B cell (primary cell): Measurements from ENCODE around the gene AMZ2. TPM values are rescaled to one million over a fixed set of nuclear protein-coding genes. Genes with fewer than 3 reads are reported as not detected.
A peak's percentile ranks its signal among the peaks of the same experiment; 100 is the strongest.
"Not testable (repeated sequence)": the region's sequence is repeated elsewhere in the genome, so short reads cannot be mapped to it uniquely, and the experiment has no call there.

Source experiments
- ATAC-seq: fragments of 200-7000 bp; cut with Tn5 transposase; one replicate; pipeline ENCODE4 v1.10.0; 2021; ENCODE audit warnings: low read depth, mild to moderate bottlenecking, moderate number of reproducible peaks, moderate library complexity
- CTCF ChIA-PET: fragments of 350-600 bp; sonication (Branson Sonifier 250); formaldehyde crosslinking; loops from one replicate; lab custom pipeline; 2021; ENCODE audit warnings: antibody characterized with exemption, inconsistent platforms; lab: Charles Lee
- POLR2A ChIA-PET: fragments of 350-600 bp; sonication (Branson Sonifier 250); formaldehyde crosslinking; loops from one replicate; lab custom pipeline; 2021; ENCODE audit warnings: antibody characterized with exemption; lab: Charles Lee
- DNase-seq: peaks from one replicate; pipeline ENCODE4 v3.0.0; 2013
- H2AFZ ChIP-seq: 2 replicates; pipeline ENCODE4 v1.6.1; 2012; ENCODE audit warnings: mild to moderate bottlenecking, low read depth, low read length; ENCODE audit not compliant: insufficient read depth, poor library complexity, severe bottlenecking
- H3K27ac ChIP-seq, 2 donors: 1 replicate in 1 of 2; 2 replicates in 1 of 2; pipeline ENCODE4 v1.5.1; 2012 to 2013; ENCODE audit warnings: low read length in 2 of 2, mild to moderate bottlenecking in 2 of 2, moderate library complexity in 1 of 2
- H3K27me3 ChIP-seq, 4 experiments: fragments of 200-600 bp in 1 of 4; sonication (generic) in 1 of 4; replicated peaks in 1 of 4; 1 replicate in 2 of 4; 2 replicates in 2 of 4; pipeline versions ENCODE4 v1.6.1 to v1.7.0; 2013 to 2016; ENCODE audit warnings: low read length in 3 of 4, mild to moderate bottlenecking in 2 of 4, mixed read lengths in 1 of 4, moderate library complexity in 1 of 4; ENCODE audit not compliant: insufficient read depth in 4 of 4, control insufficient read depth in 3 of 4; ENCODE audit errors: control extremely low read depth in 1 of 4
- H3K36me3 ChIP-seq, 2 experiments: replicated peaks in 1 of 2; 1 replicate in 1 of 2; 2 replicates in 1 of 2; pipeline versions ENCODE4 v1.6.1 to v1.7.1; 2013; ENCODE audit warnings: low read length in 1 of 2; ENCODE audit not compliant: insufficient read depth in 2 of 2, control insufficient read depth in 1 of 2; ENCODE audit errors: control extremely low read depth in 1 of 2, extremely low read depth in 1 of 2
- H3K4me1 ChIP-seq, 2 donors: fragments of 200-600 bp in 1 of 2; sonication (generic) in 1 of 2; 1 replicate in 1 of 2; 2 replicates in 1 of 2; pipeline versions ENCODE4 v1.5.1 to v1.6.1; 2013 to 2017; ENCODE audit warnings: low read length in 2 of 2; ENCODE audit not compliant: control insufficient read depth in 2 of 2, insufficient read depth in 2 of 2
- H3K4me2 ChIP-seq: replicated peaks from 2 replicates; pipeline ENCODE3; 2012; ENCODE audit warnings: mild to moderate bottlenecking, low read depth, low read length; ENCODE audit not compliant: poor library complexity, severe bottlenecking
- H3K4me3 ChIP-seq, 5 experiments: fragments of 200-600 bp in 1 of 5; sonication (generic) in 1 of 5; 1 replicate in 3 of 5; 2 replicates in 2 of 5; pipeline versions ENCODE4 v1.5.1 to v1.7.0; 2011 to 2016; ENCODE audit warnings: low read length in 4 of 5, mild to moderate bottlenecking in 4 of 5, low read depth in 2 of 5, control low read depth in 1 of 5, moderate library complexity in 1 of 5; ENCODE audit not compliant: insufficient read depth in 1 of 5; ENCODE audit errors: control extremely low read depth in 1 of 5, extremely low read depth in 1 of 5
- H3K79me2 ChIP-seq: fragments of 200-600 bp; sonication (generic); one replicate; pipeline ENCODE4 v1.6.0; 2016; ENCODE audit warnings: low read length; ENCODE audit not compliant: control insufficient read depth, insufficient read depth
- H3K9ac ChIP-seq: fragments of 200-600 bp; sonication (generic); 2 replicates; pipeline ENCODE4 v1.6.1; 2017; ENCODE audit warnings: mild to moderate bottlenecking, low read length, moderate library complexity
- H3K9me3 ChIP-seq, 3 donors: one replicate each; pipeline versions ENCODE4 v1.6.1 to v1.7.1; 2013; ENCODE audit warnings: low read length in 2 of 3; ENCODE audit not compliant: control insufficient read depth in 2 of 3, insufficient read depth in 1 of 3; ENCODE audit errors: control extremely low read depth in 1 of 3
- H4K20me1 ChIP-seq: 2 replicates; pipeline ENCODE4 v1.6.0; 2012; ENCODE audit warnings: mild to moderate bottlenecking, low read length; ENCODE audit not compliant: insufficient read depth, control insufficient read depth, poor library complexity, severe bottlenecking
- H3K27ac Mint-ChIP-seq: one replicate; pipeline ENCODE4 v1.8.0; 2021; ENCODE audit warnings: mixed read lengths
- H3K27me3 Mint-ChIP-seq: one replicate; pipeline ENCODE4 v1.8.0; 2021; ENCODE audit warnings: mixed read lengths
- H3K4me1 Mint-ChIP-seq: one replicate; pipeline ENCODE4 v1.8.0; 2021; ENCODE audit warnings: mixed read lengths
- H3K4me3 Mint-ChIP-seq: one replicate; pipeline ENCODE4 v1.8.0; 2021; ENCODE audit warnings: mixed read lengths
- H3K9me3 Mint-ChIP-seq: one replicate; pipeline ENCODE4 v1.8.0; 2022; ENCODE audit warnings: mixed read lengths; ENCODE audit not compliant: insufficient read depth
- CTCF ChIP-seq: fragments of 200-600 bp; IDR thresholded peaks from one replicate; pipeline ENCODE4 v1.8.0; 2022; ENCODE audit warnings: antibody characterized with exemption, mild to moderate bottlenecking
- EZH2 ChIP-seq: IDR thresholded peaks from 2 replicates; pipeline ENCODE4 v1.6.1; 2012; ENCODE audit warnings: borderline replicate concordance, low read depth, mild to moderate bottlenecking, moderate library complexity, low read length; ENCODE audit not compliant: insufficient read depth, poor library complexity, severe bottlenecking
- WGBS: methylation state at CpG from one replicate; pipeline ENCODE4 v1.1.5; 2013; ENCODE audit warnings: missing lambda C conversion rate; ENCODE audit not compliant: insufficient coverage; 5-methylcytosine and 5-hydroxymethylcytosine counted together
- intact Hi-C: fragments of 100-400 bp; cut with micrococcal nuclease; formaldehyde crosslinking; loops from one replicate; pipeline ENCODE4 v1.10.0; 2022
- polyA plus RNA-seq: library from polyadenylated mRNA; depleted of rRNA; stranded (reverse); fragments of >200 nt; gene quantifications from 2 replicates; pipeline ENCODE4 v1.2.3, GENCODE V29; 2012
- total RNA-seq, 2 donors: library from RNA; stranded (reverse); fragments of 120-200 nt in 1 of 2; gene quantifications; 1 replicate in 1 of 2; 2 replicates in 1 of 2; pipeline versions ENCODE4 v1.2.3 to v1.2.4, GENCODE V29; 2013 to 2022

AMZ2 gene
- total and polyA plus RNA-seq, 2 donors (not counting 1 experiment from before 2014, with no cell fraction given) = 64.1 to 70.7 TPM

- Histone ChIP-seq H3K9ac (no peak overlapping the region), H3K9me3 (no peaks in the 10 kb centered on the region), H3K4me1 (peaks cover 18 to 21% of the 10 kb centered on the region in 2 donors), H3K27me3 (no peaks in the 10 kb centered on the region), H3K4me3 (no peak overlapping the region), H4K20me1 (no peaks in the 10 kb centered on the region), H3K79me2 (peaks cover 64% of the 10 kb centered on the region), H3K27ac (no peak overlapping the region), H3K4me2 (no peak overlapping the region), H2AFZ (no peak overlapping the region), H3K36me3 (peaks cover 0 to 4% of the 10 kb centered on the region in 2 experiments)
- peak overlapping the region; percentile 91 for H3K27ac Mint-ChIP-seq
- H3K9me3 Mint-ChIP-seq = no peaks in the 10 kb centered on the region
- 87% methylated on average over 8 of the region's 8 CpGs for WGBS
- H3K27me3 Mint-ChIP-seq = no peaks in the 10 kb centered on the region
- H3K4me1 Mint-ChIP-seq = peaks cover 64% of the 10 kb centered on the region
- H3K4me3 Mint-ChIP-seq = no peak overlapping the region
- TF ChIP-seq EZH2 = no peak
- TF ChIP-seq CTCF = no peak
- ATAC-seq = no peak
- DNase-seq = no peak
- intact Hi-C loops = loop anchor here (10.0 kb wide), 1 partner anchor 415 kb away; no protein-coding TSS in a partner anchor
- ChIA-PET CTCF (interaction anchor here (1.3 kb wide), 1 partner anchor 17 kb away, joined by 3 read pairs; no protein-coding TSS in a partner anchor), POLR2A (no interaction called here)
Measured at GRCh38 chr17:68229619-68230018, 18.2 kb upstream of the AMZ2 start.

GRCh38 chr17:68231131-68231530 lies 16.7 kb upstream of the AMZ2 start:
- H3K9me3 ChIP-seq, H3K27me3 Mint-ChIP-seq, H3K36me3 ChIP-seq, H3K27ac ChIP-seq, H3K9me3 Mint-ChIP-seq, H3K27ac Mint-ChIP-seq, POLR2A ChIA-PET, H3K4me3 Mint-ChIP-seq, DNase-seq, ATAC-seq, H3K4me3 ChIP-seq, H3K4me2 ChIP-seq, H3K27me3 ChIP-seq, H2AFZ ChIP-seq, CTCF ChIA-PET, H4K20me1 ChIP-seq, H3K9ac ChIP-seq: not testable (repeated sequence)
- Histone ChIP-seq H3K79me2 (peaks cover 66% of the 10 kb centered on the region), H3K4me1 (peaks cover 11 to 20% of the 10 kb centered on the region in 2 donors)
- H3K4me1 Mint-ChIP-seq = peaks cover 61% of the 10 kb centered on the region
- 100% methylated on average over 2 of the region's 4 CpGs for WGBS
- intact Hi-C loops = loop anchor here (10.0 kb wide), 1 partner anchor 416 kb away; no protein-coding TSS in a partner anchor
